RWPE1 (cell line): ENCODE measurements around the gene BCKDK.
"Not testable (repeated sequence)": the region's sequence is repeated elsewhere in the genome, so short reads cannot be mapped to it uniquely, and the experiment has no call there.

ENCODE experiments used
- CTCF ChIA-PET: fragments of 350-600 bp; sonication (Branson Sonifier 250); formaldehyde crosslinking; extraction: SDS; loops from one replicate; lab custom pipeline; 2021; lab: Yijun Ruan, JAX
- POLR2A ChIA-PET: fragments of 400-600 bp; formaldehyde crosslinking; extraction: SDS; loops from one replicate; lab custom pipeline; 2020; ENCODE audit warnings: antibody characterized with exemption; ENCODE audit not compliant: low non-redundant PET; lab: Yijun Ruan, JAX
- DNase-seq: peaks from one replicate; pipeline ENCODE4 v3.0.0; 2012; ENCODE audit warnings: low spot score
- H3K27ac ChIP-seq: fragments of 450-650 bp; 2 replicates; pipeline ENCODE4 v1.5.1; 2017
- CTCF ChIP-seq: fragments of 450-650 bp; conservative IDR thresholded peaks from 2 replicates; pipeline ENCODE4 v1.5.1; 2017; ENCODE audit warnings: low read depth, mild to moderate bottlenecking

Gene BCKDK

GRCh38 chr16:31148281-31148728, 40.1 kb downstream of the BCKDK start:
- H3K27ac ChIP-seq, result no peak overlapping the region
- DNase-seq, result no peak
- ChIA-PET POLR2A (no interaction called here), CTCF (no interaction called here)
- TF ChIP-seq CTCF, result no peak

- POLR2A ChIA-PET, result no interaction called here
- no peak for DNase-seq
- CTCF ChIA-PET, result no interaction called here
- no peak overlapping the region for H3K27ac ChIP-seq
- TF ChIP-seq CTCF, result no peak
Measured at GRCh38 chr16:31148896-31149295, 40.7 kb downstream of the BCKDK start.

GRCh38 chr16:31149332-31149731, 41.1 kb downstream of the BCKDK start:
- ChIA-PET POLR2A (no interaction called here), CTCF (no interaction called here)
- TF ChIP-seq CTCF, result no peak
- no peak overlapping the region for H3K27ac ChIP-seq
- no peak for DNase-seq

- DNase-seq, result no peak
- ChIA-PET CTCF (interaction anchor here (0.6 kb wide), 1 partner anchor 358 kb away, joined by 3 read pairs; the partner anchor contains the start of gene RUSF1), POLR2A (no interaction called here)
- H3K27ac ChIP-seq, result no peak within 1 kb of the TSS
- TF ChIP-seq CTCF, result no peak
Measured at GRCh38 chr16:31149894-31150890, 42.0 kb downstream of the BCKDK start, which contains the start of gene PRSS36. Gene PRSS36, minus strand, starts transcription at chr16:31150066. Its CDS starts 31 bp downstream, at chr16:31150035.

- CTCF ChIA-PET, result interaction anchor here (0.6 kb wide), 2 partner anchors 32 to 357 kb away, joined by 3 read pairs; partner anchors contain the start of gene RUSF1
- H3K27ac ChIP-seq, POLR2A ChIA-PET, DNase-seq: not testable (repeated sequence)
Measured at GRCh38 chr16:31150976-31151375, 42.8 kb downstream of the BCKDK start.

GRCh38 chr16:31157136-31157535, 49.0 kb downstream of the BCKDK start:
- ChIA-PET CTCF (interaction anchor here (2.0 kb wide), 1 partner anchor 15 kb away, joined by 10 read pairs; no protein-coding TSS in a partner anchor), POLR2A (no interaction called here)
- H3K27ac ChIP-seq, result no peak overlapping the region
- TF ChIP-seq CTCF, result no peak
- DNase-seq, result no peak
